GM18519 (cell line): Measurements from ENCODE around the gene SH3RF2.
"Not testable (repeated sequence)": the region's sequence is repeated elsewhere in the genome, so short reads cannot be mapped to it uniquely, and the experiment has no call there.

ENCODE experiments used
- ATAC-seq: cut with Tn5 transposase; IDR thresholded peaks from one replicate; pipeline ENCODE4 v1.9.1; 2021; ENCODE audit warnings: mild to moderate bottlenecking, moderate library complexity; ENCODE audit not compliant: unreplicated experiment, low FRiP score

SH3RF2 gene

GRCh38 chr5:145976431-145977155, 40.2 kb downstream of the SH3RF2 start:
- ATAC-seq, result no peak

GRCh38 chr5:145978171-145978570, 41.8 kb downstream of the SH3RF2 start:
- no peak for ATAC-seq

- no peak for ATAC-seq
Observed at GRCh38 chr5:145978708-145979107, 42.3 kb downstream of the SH3RF2 start.

- ATAC-seq, result no peak
Observed at GRCh38 chr5:145979270-145980223, 43.2 kb downstream of the SH3RF2 start.

- ATAC-seq, result no peak
Observed at GRCh38 chr5:145980259-145980658, 43.9 kb downstream of the SH3RF2 start.

GRCh38 chr5:145980718-145981117, 44.3 kb downstream of the SH3RF2 start:
- ATAC-seq, result no peak

GRCh38 chr5:145981589-145982571, 45.5 kb downstream of the SH3RF2 start:
- no peak for ATAC-seq

GRCh38 chr5:145982572-145983318, 46.4 kb downstream of the SH3RF2 start:
- ATAC-seq, result no peak

GRCh38 chr5:145983446-145983845, 47.1 kb downstream of the SH3RF2 start:
- no peak for ATAC-seq

GRCh38 chr5:145984072-145984471, 47.7 kb downstream of the SH3RF2 start:
- no peak for ATAC-seq

GRCh38 chr5:145987856-145988255, 51.5 kb downstream of the SH3RF2 start:
- ATAC-seq, result no peak

GRCh38 chr5:145988993-145989392, 52.6 kb downstream of the SH3RF2 start:
- no peak for ATAC-seq

- no peak for ATAC-seq
Observed at GRCh38 chr5:145989428-145989827, 53.0 kb downstream of the SH3RF2 start.

GRCh38 chr5:145990170-145990569, 53.8 kb downstream of the SH3RF2 start:
- ATAC-seq, result no peak

- ATAC-seq, result no peak
Observed at GRCh38 chr5:145991044-145991575, 54.7 kb downstream of the SH3RF2 start.

GRCh38 chr5:145993538-145993937, 57.2 kb downstream of the SH3RF2 start:
- ATAC-seq, result not testable (repeated sequence)

GRCh38 chr5:145996135-145996534, 59.8 kb downstream of the SH3RF2 start:
- ATAC-seq, result no peak

GRCh38 chr5:145999208-145999607, 62.8 kb downstream of the SH3RF2 start:
- ATAC-seq, result no peak

GRCh38 chr5:146000072-146000471, 63.7 kb downstream of the SH3RF2 start:
- ATAC-seq, result no peak
